ENCODE results near the gene OARD1.

OARD1 gene

GRCh38 chr6:41053041-41053440 lies 19.1 kb downstream of the OARD1 start, which contains the start of gene APOBEC2:
Gene APOBEC2 (plus strand): TSS chr6:41053202. CDS start chr6:41053348, 146 bp downstream.
- CTCF ChIA-PET: interaction anchor here (0.6 to 10.6 kb wide), 3 partner anchors 14 to 224 kb away, joined by 3 to 100 read pairs (median 5); partner anchors contain the start of genes TSPO2 and UNC5CL
- H3K4me3 ChIP-seq (ENCODE audit: low read depth, low read length): no peak within 1 kb of the TSS
- POLR2A ChIA-PET: no interaction called here
- no peaks in the 10 kb centered on the region for H3K9me3 ChIP-seq (ENCODE audit: control insufficient read depth, insufficient read depth, low read depth, low read length)
- H3K27ac ChIP-seq (ENCODE audit: extremely low read depth, low read depth, low read length): no peak within 1 kb of the TSS
- no peak for TF ChIP-seq REPIN1 (tag by site-specific recombination; IDR thresholded peaks at IDR 0.05; ENCODE audit: low read depth)
- TF ChIP-seq ZNF558 (tag by site-specific recombination; IDR thresholded peaks at IDR 0.05): no peak
- no peak for TF ChIP-seq ZNF280C (tag by site-specific recombination; IDR thresholded peaks at IDR 0.05)
- no peak for TF ChIP-seq ZNF398 (tag by site-specific recombination; IDR thresholded peaks at IDR 0.05)
- no peak for TF ChIP-seq ZNF211 (tag by site-specific recombination; IDR thresholded peaks at IDR 0.05; ENCODE audit: low read depth)
- no peak for TF ChIP-seq ZBTB11 (tag by site-specific recombination; conservative IDR thresholded peaks at IDR 0.05; ENCODE audit: low read depth)
- no peak for TF ChIP-seq TCF7L2 (IDR thresholded peaks at IDR 0.05; ENCODE audit: borderline replicate concordance, low read depth, low read length)
- no peak for TF ChIP-seq KLF9 (tag by site-specific recombination; IDR thresholded peaks at IDR 0.05; ENCODE audit: low read depth)
- no peaks in the 10 kb centered on the region for H3K4me1 ChIP-seq (ENCODE audit: control insufficient read depth, insufficient read depth, low read length)
- no peaks in the 10 kb centered on the region for H3K36me3 ChIP-seq (ENCODE audit: control insufficient read depth in 2 of 2, insufficient read depth in 1 of 2, low read length in 2 of 2)

- POLR2A ChIA-PET: no interaction called here
- no peak overlapping the region for H3K27ac ChIP-seq (ENCODE audit: extremely low read depth, low read depth, low read length)
- no peaks in the 10 kb centered on the region for H3K4me1 ChIP-seq (ENCODE audit: control insufficient read depth, insufficient read depth, low read length)
- TF ChIP-seq ZNF449 (tag by site-specific recombination; IDR thresholded peaks at IDR 0.05) (no peak), ZBTB11 (tag by site-specific recombination; conservative IDR thresholded peaks at IDR 0.05; ENCODE audit: low read depth) (no peak), ZNF157 (tag by site-specific recombination; IDR thresholded peaks at IDR 0.05) (no peak), ZNF280C (tag by site-specific recombination; IDR thresholded peaks at IDR 0.05) (no peak), ZNF16 (tag by site-specific recombination; IDR thresholded peaks at IDR 0.05; ENCODE audit: low read depth) (no peak), SP3 (tag by site-specific recombination; IDR thresholded peaks at IDR 0.05) (no peak), ZBTB26 (tag by site-specific recombination; optimal IDR thresholded peaks at IDR 0.05) (no peak), FEZF1 (tag by site-specific recombination; IDR thresholded peaks at IDR 0.05) (no peak), ZBTB8A (tag by site-specific recombination; IDR thresholded peaks at IDR 0.05) (no peak), ZEB2 (tag by site-specific recombination; IDR thresholded peaks at IDR 0.05) (no peak)
Measured at GRCh38 chr6:41051873-41052272, 20.3 kb downstream of the OARD1 start.

More at GRCh38 chr6:41051873-41052272, 20.3 kb downstream of the OARD1 start:
- Histone ChIP-seq H3K9me3 (ENCODE audit: control insufficient read depth, insufficient read depth, low read depth, low read length) (no peaks in the 10 kb centered on the region), H3K36me3 (ENCODE audit: control insufficient read depth in 2 of 2, insufficient read depth in 1 of 2, low read length in 2 of 2) (no peaks in the 10 kb centered on the region), H3K4me3 (ENCODE audit: low read depth, low read length) (no peak overlapping the region)
- CTCF ChIA-PET: interaction anchor here (1.0 to 10.6 kb wide), 2 partner anchors 13 to 17 kb away, joined by 4 to 100 read pairs; partner anchors contain the start of genes TSPO2 and UNC5CL

All from HEK293 (cell line).